H9 (cell line): ENCODE data around the gene SFMBT1. TPM values are rescaled to one million over a fixed set of nuclear protein-coding genes. Genes with fewer than 3 reads are reported as not detected.

Source experiments
- DNase-seq: peaks from one replicate; pipeline ENCODE4 v3.0.0-alpha.2; 2017
- H2AFZ ChIP-seq: one replicate; pipeline ENCODE4 v1.6.1; 2013; ENCODE audit warnings: mild to moderate bottlenecking, low read length, control low read depth, moderate library complexity
- H2AK5ac ChIP-seq: 2 replicates; pipeline ENCODE4 v1.6.1; 2013; ENCODE audit warnings: low read length, control low read depth, mixed read lengths; ENCODE audit not compliant: insufficient read length
- H2BK120ac ChIP-seq: one replicate; pipeline ENCODE4 v1.6.1; 2013; ENCODE audit warnings: low read depth, mild to moderate bottlenecking, low read length, control low read depth, inconsistent platforms; ENCODE audit not compliant: poor library complexity, severe bottlenecking
- H2BK12ac ChIP-seq: 2 replicates; pipeline ENCODE4 v1.6.1; 2013; ENCODE audit warnings: low read length, control low read depth, mixed read lengths, low read depth; ENCODE audit not compliant: insufficient read length
- H2BK15ac ChIP-seq: 2 replicates; pipeline ENCODE4 v1.6.1; 2013; ENCODE audit warnings: low read depth, low read length, control low read depth
- H2BK20ac ChIP-seq: one replicate; pipeline ENCODE4 v1.6.1; 2013; ENCODE audit warnings: low read depth, mild to moderate bottlenecking, low read length, control low read depth, inconsistent platforms; ENCODE audit not compliant: poor library complexity, severe bottlenecking
- H2BK5ac ChIP-seq: 2 replicates; pipeline ENCODE4 v1.6.1; 2013; ENCODE audit warnings: low read length, control low read depth, mixed read lengths; ENCODE audit not compliant: insufficient read length
- H3K14ac ChIP-seq: 2 replicates; pipeline ENCODE4 v1.6.1; 2013; ENCODE audit warnings: low read length, control low read depth; ENCODE audit not compliant: insufficient read depth
- H3K18ac ChIP-seq: 2 replicates; pipeline ENCODE4 v1.6.1; 2013; ENCODE audit warnings: low read depth, mild to moderate bottlenecking, mixed read lengths, low read length, control low read depth; ENCODE audit not compliant: insufficient read length
- H3K23ac ChIP-seq: 2 replicates; pipeline ENCODE4 v1.6.1; 2013; ENCODE audit warnings: low read length, control low read depth, mixed read lengths, low read depth; ENCODE audit not compliant: insufficient read length
- H3K23me2 ChIP-seq: 2 replicates; pipeline ENCODE4 v1.6.1; 2013; ENCODE audit warnings: low read depth, mild to moderate bottlenecking, mixed read lengths, low read length, control low read depth; ENCODE audit not compliant: insufficient read length, poor library complexity, severe bottlenecking
- H3K27ac ChIP-seq: 2 replicates; pipeline ENCODE4 v1.5.1; 2013; ENCODE audit warnings: low read length, control low read depth, mixed read lengths, low read depth; ENCODE audit not compliant: insufficient read length
- H3K27me3 ChIP-seq: 2 replicates; pipeline ENCODE4 v1.6.1; 2013; ENCODE audit warnings: low read length, control low read depth, inconsistent platforms; ENCODE audit not compliant: insufficient read depth
- H3K4ac ChIP-seq: 2 replicates; pipeline ENCODE4 v1.6.1; 2013; ENCODE audit warnings: low read depth, mild to moderate bottlenecking, control low read depth, inconsistent platforms, low read length, moderate library complexity
- H3K4me1 ChIP-seq: 2 replicates; pipeline ENCODE4 v1.6.1; 2013; ENCODE audit warnings: low read length, control low read depth, inconsistent platforms; ENCODE audit not compliant: insufficient read depth
- H3K4me2 ChIP-seq: 2 replicates; pipeline ENCODE4 v1.6.1; 2013; ENCODE audit warnings: low read length, control low read depth, mixed read lengths; ENCODE audit not compliant: insufficient read length, insufficient read depth
- H3K56ac ChIP-seq: 2 replicates; pipeline ENCODE4 v1.6.1; 2013; ENCODE audit warnings: low read depth, mild to moderate bottlenecking, mixed read lengths, low read length, control low read depth; ENCODE audit not compliant: insufficient read length
- H3K79me1 ChIP-seq: 2 replicates; pipeline ENCODE4 v1.6.1; 2013; ENCODE audit warnings: low read depth, mild to moderate bottlenecking, moderate library complexity, low read length, control low read depth, inconsistent platforms; ENCODE audit not compliant: insufficient read depth, poor library complexity, severe bottlenecking
- H3K79me2 ChIP-seq: 2 replicates; pipeline ENCODE4 v1.6.1; 2013; ENCODE audit warnings: low read length, control low read depth, inconsistent platforms; ENCODE audit not compliant: insufficient read depth
- H3K9ac ChIP-seq: 2 replicates; pipeline ENCODE4 v1.6.1; 2013; ENCODE audit warnings: low read length, control low read depth, mixed read lengths; ENCODE audit not compliant: insufficient read length; ENCODE audit errors: extremely low read depth
- H3K9me3 ChIP-seq: one replicate; pipeline ENCODE4 v1.6.1; 2013; ENCODE audit warnings: low read depth, low read length, inconsistent platforms; ENCODE audit not compliant: control insufficient read depth
- H3T11ph ChIP-seq: one replicate; pipeline ENCODE4 v1.6.1; 2013; ENCODE audit warnings: mild to moderate bottlenecking, low read length, control low read depth, inconsistent platforms
- H4K20me1 ChIP-seq: one replicate; pipeline ENCODE4 v1.6.1; 2013; ENCODE audit not compliant: control insufficient read depth, insufficient read length, insufficient read depth
- H4K5ac ChIP-seq: 2 replicates; pipeline ENCODE4 v1.6.1; 2013; ENCODE audit warnings: low read depth, mild to moderate bottlenecking, mixed read lengths, low read length, control low read depth; ENCODE audit not compliant: insufficient read length
- H4K8ac ChIP-seq: replicated peaks from 2 replicates; pipeline ENCODE4 v1.6.1; 2013; ENCODE audit warnings: low read length, control low read depth, mixed read lengths, low read depth; ENCODE audit not compliant: insufficient read length
- H4K91ac ChIP-seq: 2 replicates; pipeline ENCODE4 v1.6.1; 2013; ENCODE audit warnings: low read depth, mild to moderate bottlenecking, moderate library complexity, mixed read lengths, low read length, control low read depth; ENCODE audit not compliant: insufficient read length
- H3K27ac Mint-ChIP-seq, 3 experiments: 2 replicates in 2 of 3; 3 replicates in 1 of 3; pipeline ENCODE4 v1.8.0; 2020 to 2021; ENCODE audit warnings: mixed read lengths in 3 of 3, mild to moderate bottlenecking in 1 of 3, moderate library complexity in 1 of 3
- H3K27me3 Mint-ChIP-seq: 2 replicates; pipeline ENCODE4 v1.8.0; 2021; ENCODE audit warnings: low read depth, mild to moderate bottlenecking, moderate library complexity, mixed read lengths
- H3K36me3 Mint-ChIP-seq, 3 experiments: 2 replicates in 2 of 3; 3 replicates in 1 of 3; pipeline ENCODE4 v1.8.0; 2020 to 2021; ENCODE audit warnings: low read depth in 3 of 3, mixed read lengths in 3 of 3; ENCODE audit not compliant: insufficient read depth in 1 of 3
- H3K4me1 Mint-ChIP-seq, 2 experiments: 2 replicates each; pipeline ENCODE4 v1.8.0; 2020; ENCODE audit warnings: mixed read lengths in 2 of 2
- H3K4me3 Mint-ChIP-seq, 2 experiments: 2 replicates in 1 of 2; 3 replicates in 1 of 2; pipeline ENCODE4 v1.8.0; 2020 to 2021; ENCODE audit warnings: mild to moderate bottlenecking in 2 of 2, mixed read lengths in 2 of 2, moderate library complexity in 1 of 2
- H3K9me3 Mint-ChIP-seq, 2 experiments: 2 replicates in 1 of 2; 3 replicates in 1 of 2; pipeline ENCODE4 v1.8.0; 2020; ENCODE audit warnings: mild to moderate bottlenecking in 2 of 2, mixed read lengths in 2 of 2, moderate library complexity in 1 of 2
- CTCF ChIP-seq: fragments of 200-600 bp; sonication (generic); conservative IDR thresholded peaks from 3 replicates; pipeline ENCODE4 v1.8.0; 2021; ENCODE audit warnings: antibody characterized with exemption, mild to moderate bottlenecking
- WGBS: extraction: QIAGEN DNeasy Blood & Tissue Kit; methylation state at CpG from one replicate; pipeline ENCODE4 v1.1.7; 2013; ENCODE audit warnings: missing lambda C conversion rate, low lambda C conversion rate, mixed read lengths; ENCODE audit not compliant: insufficient read length; ENCODE audit errors: extremely low coverage; 5-methylcytosine and 5-hydroxymethylcytosine counted together
- total RNA-seq: library from RNA; stranded (reverse); gene quantifications from 2 replicates; pipeline ENCODE4 v1.2.1, GENCODE V29; 2021

Gene SFMBT1
- total RNA-seq, 1 experiment from 2014 or later = 15.3 TPM

- no peak overlapping the region for H2AK5ac ChIP-seq
- H3T11ph ChIP-seq = no peak overlapping the region
- no peaks in the 10 kb centered on the region for H3K27me3 ChIP-seq
- no peak overlapping the region for H3K27ac ChIP-seq
- no peak overlapping the region for H3K23ac ChIP-seq
- H3K56ac ChIP-seq = no peak overlapping the region
- H3K9me3 ChIP-seq = no peaks in the 10 kb centered on the region
- Mint-ChIP-seq H3K9me3 (no peaks in the 10 kb centered on the region), H3K27ac (no peak overlapping the region; a peak in 1 of 7 replicates), H3K4me3 (no peak overlapping the region), H3K4me1 (peaks cover 13 to 14% of the 10 kb centered on the region in 2 experiments), H3K36me3 (peaks cover 0 to 4% (median under 1%) of the 10 kb centered on the region in 3 experiments; a peak in 3 of 7 replicates), H3K27me3 (no peaks in the 10 kb centered on the region)
- H3K4ac ChIP-seq = no peak overlapping the region
- no peaks in the 10 kb centered on the region for H3K79me2 ChIP-seq
- no peak overlapping the region for H4K8ac ChIP-seq
- H3K9ac ChIP-seq = no peak overlapping the region
- TF ChIP-seq CTCF = no peak
- H3K79me1 ChIP-seq = no peaks in the 10 kb centered on the region
- H3K23me2 ChIP-seq = no peaks in the 10 kb centered on the region
- DNase-seq = no peak
- no peak overlapping the region for H3K14ac ChIP-seq
- H4K20me1 ChIP-seq = no peaks in the 10 kb centered on the region
- no peak overlapping the region for H2BK15ac ChIP-seq
- H2BK120ac ChIP-seq = no peak overlapping the region
- WGBS = no CpG with 5 or more reads among the region's 4 CpGs
- H2AFZ ChIP-seq = no peak overlapping the region
- H3K18ac ChIP-seq = no peak overlapping the region
- H3K4me2 ChIP-seq = no peak overlapping the region
- no peak overlapping the region for H4K91ac ChIP-seq
- H2BK5ac ChIP-seq = no peak overlapping the region
- no peak overlapping the region for H4K5ac ChIP-seq
- no peak overlapping the region for H2BK12ac ChIP-seq
- H2BK20ac ChIP-seq = no peak overlapping the region
- no peaks in the 10 kb centered on the region; the same call in 1 of the 2 replicates for H3K4me1 ChIP-seq
These were observed 166.3 kb downstream of the SFMBT1 start for GRCh38 chr3:52879581-52879980.
